OCI-LY3 (cell line): Measurements from ENCODE around the gene OARD1.

Source experiments
- H2AFZ ChIP-seq: fragments of 200-600, 300-600 bp; shearing (Covaris generic); 2 replicates; pipeline ENCODE4 v1.6.0; 2014; ENCODE audit warnings: antibody characterized with exemption, low read depth, low read length
- H3K27ac ChIP-seq: fragments of 200-600, 300-600 bp; sonication (generic); 2 replicates; pipeline ENCODE4 v1.5.1; 2014; ENCODE audit warnings: mild to moderate bottlenecking, low read length, moderate library complexity, mixed read lengths
- H3K27me3 ChIP-seq: fragments of 200-600, 300-600 bp; sonication (generic); 2 replicates; pipeline ENCODE4 v1.6.1; 2014; ENCODE audit warnings: low read depth, low read length, mixed read lengths
- H3K36me3 ChIP-seq: fragments of 200-600, 300-600 bp; sonication (generic); replicated peaks from 2 replicates; pipeline ENCODE3; 2014; ENCODE audit warnings: low read depth, low read length, mixed read lengths
- H3K4me1 ChIP-seq: fragments of 300-600, 200-600 bp; sonication (generic); 2 replicates; pipeline ENCODE4 v1.6.1; 2014; ENCODE audit warnings: low read length, mixed read lengths
- H3K4me2 ChIP-seq: fragments of 200-600, 300-600 bp; sonication (generic); 2 replicates; pipeline ENCODE4 v1.6.1; 2014; ENCODE audit warnings: low read length, mixed read lengths
- H3K4me3 ChIP-seq: fragments of 300-600, 200-600 bp; sonication (generic); 2 replicates; pipeline ENCODE4 v1.5.1; 2014; ENCODE audit warnings: antibody characterized with exemption, mild to moderate bottlenecking, low read length, moderate library complexity
- H3K79me2 ChIP-seq: fragments of 300-600, 200-600 bp; shearing (Covaris generic); 2 replicates; pipeline ENCODE4 v1.6.1; 2014; ENCODE audit warnings: mild to moderate bottlenecking, low read length, mixed read lengths
- H3K9ac ChIP-seq: fragments of 300-600, 200-600 bp; shearing (Covaris generic); 2 replicates; pipeline ENCODE4 v1.6.0; 2014; ENCODE audit warnings: mild to moderate bottlenecking, low read length, moderate library complexity
- H3K9me3 ChIP-seq: fragments of 200-600, 300-600 bp; shearing (Covaris generic); 2 replicates; pipeline ENCODE4 v1.6.1; 2014; ENCODE audit warnings: low read length, mixed read lengths; ENCODE audit not compliant: insufficient read depth
- H4K20me1 ChIP-seq: fragments of 200-600, 300-600 bp; sonication (generic); 2 replicates; pipeline ENCODE4 v1.6.1; 2016; ENCODE audit warnings: low read length, mixed read lengths; ENCODE audit not compliant: insufficient read depth
- EZH2phosphoT487 ChIP-seq: fragments of 200-600 bp; shearing (Covaris generic); IDR thresholded peaks from 2 replicates; pipeline ENCODE4 v1.6.1; 2018; ENCODE audit warnings: antibody characterized with exemption, mixed run types, low read depth
- TF ChIP-seq, protein P1 (sequence below): fragments of 200-600, 300-600 bp; sonication (generic); IDR thresholded peaks from 2 replicates; pipeline ENCODE4 v1.5.1; 2014; ENCODE audit warnings: antibody characterized with exemption, low read length, low read depth

OARD1 gene

GRCh38 chr6:41061196-41061726, 10.9 kb downstream of the OARD1 start:
- no peaks in the 10 kb centered on the region for H3K9me3 ChIP-seq
- no peak overlapping the region for H3K27ac ChIP-seq
- no peak overlapping the region for H2AFZ ChIP-seq
- no peak overlapping the region for H3K4me2 ChIP-seq
- H3K79me2 ChIP-seq: no peaks in the 10 kb centered on the region
- no peak overlapping the region for H3K4me3 ChIP-seq
- TF ChIP-seq, protein P1, sequence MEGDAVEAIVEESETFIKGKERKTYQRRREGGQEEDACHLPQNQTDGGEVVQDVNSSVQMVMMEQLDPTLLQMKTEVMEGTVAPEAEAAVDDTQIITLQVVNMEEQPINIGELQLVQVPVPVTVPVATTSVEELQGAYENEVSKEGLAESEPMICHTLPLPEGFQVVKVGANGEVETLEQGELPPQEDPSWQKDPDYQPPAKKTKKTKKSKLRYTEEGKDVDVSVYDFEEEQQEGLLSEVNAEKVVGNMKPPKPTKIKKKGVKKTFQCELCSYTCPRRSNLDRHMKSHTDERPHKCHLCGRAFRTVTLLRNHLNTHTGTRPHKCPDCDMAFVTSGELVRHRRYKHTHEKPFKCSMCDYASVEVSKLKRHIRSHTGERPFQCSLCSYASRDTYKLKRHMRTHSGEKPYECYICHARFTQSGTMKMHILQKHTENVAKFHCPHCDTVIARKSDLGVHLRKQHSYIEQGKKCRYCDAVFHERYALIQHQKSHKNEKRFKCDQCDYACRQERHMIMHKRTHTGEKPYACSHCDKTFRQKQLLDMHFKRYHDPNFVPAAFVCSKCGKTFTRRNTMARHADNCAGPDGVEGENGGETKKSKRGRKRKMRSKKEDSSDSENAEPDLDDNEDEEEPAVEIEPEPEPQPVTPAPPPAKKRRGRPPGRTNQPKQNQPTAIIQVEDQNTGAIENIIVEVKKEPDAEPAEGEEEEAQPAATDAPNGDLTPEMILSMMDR: no peak
- TF ChIP-seq EZH2phosphoT487: no peak
- H3K9ac ChIP-seq: no peak overlapping the region
- H3K27me3 ChIP-seq: no peaks in the 10 kb centered on the region
- H3K4me1 ChIP-seq: no peaks in the 10 kb centered on the region
- peaks cover 29% of the 10 kb centered on the region for H3K36me3 ChIP-seq
- H4K20me1 ChIP-seq: no peaks in the 10 kb centered on the region

- no peak overlapping the region for H2AFZ ChIP-seq
These were observed 12.6 kb downstream of the OARD1 start for GRCh38 chr6:41059556-41059955.

DNA sequence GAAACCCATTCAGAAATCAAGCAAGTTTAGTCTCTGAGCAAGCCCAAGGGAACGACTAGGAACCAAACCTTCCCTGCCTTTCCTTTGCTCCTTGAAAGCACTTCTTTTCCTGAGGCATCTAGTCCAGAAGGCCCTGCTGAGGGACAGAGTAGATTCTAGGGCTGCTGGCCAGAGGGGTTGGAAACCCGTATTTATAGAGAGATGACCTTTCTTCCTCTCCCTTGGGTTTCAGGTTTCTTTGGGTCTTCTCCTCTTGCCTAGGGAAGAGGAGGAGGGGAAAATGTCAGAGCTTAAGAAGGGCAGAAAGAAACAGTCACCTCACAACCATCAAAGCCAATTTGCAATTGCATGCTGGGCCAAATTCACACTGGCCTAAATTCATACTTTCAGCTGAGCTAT, 13.4 kb downstream of the OARD1 start:
- Histone ChIP-seq H3K9me3 (no peaks in the 10 kb centered on the region), H3K79me2 (no peaks in the 10 kb centered on the region), H4K20me1 (no peaks in the 10 kb centered on the region), H2AFZ (no peak overlapping the region), H3K4me2 (no peak overlapping the region), H3K4me3 (no peak overlapping the region), H3K36me3 (peaks cover 5% of the 10 kb centered on the region), H3K27me3 (no peaks in the 10 kb centered on the region), H3K27ac (no peak overlapping the region), H3K9ac (no peak overlapping the region), H3K4me1 (no peaks in the 10 kb centered on the region)
- TF ChIP-seq, protein P1: no peak
- no peak for TF ChIP-seq EZH2phosphoT487

More at GRCh38 chr6:41059556-41059955, 12.6 kb downstream of the OARD1 start:
- no peaks in the 10 kb centered on the region for H4K20me1 ChIP-seq
- no peak overlapping the region for H3K27ac ChIP-seq
- no peak overlapping the region for H3K9ac ChIP-seq
- no peak overlapping the region for H3K4me3 ChIP-seq
- peaks cover 12% of the 10 kb centered on the region for H3K36me3 ChIP-seq
- H3K4me1 ChIP-seq: no peaks in the 10 kb centered on the region
- H3K9me3 ChIP-seq: no peaks in the 10 kb centered on the region
- TF ChIP-seq, protein P1: no peak
- no peak for TF ChIP-seq EZH2phosphoT487
- no peaks in the 10 kb centered on the region for H3K79me2 ChIP-seq
- H3K27me3 ChIP-seq: no peaks in the 10 kb centered on the region
- H3K4me2 ChIP-seq: no peak overlapping the region

DNA sequence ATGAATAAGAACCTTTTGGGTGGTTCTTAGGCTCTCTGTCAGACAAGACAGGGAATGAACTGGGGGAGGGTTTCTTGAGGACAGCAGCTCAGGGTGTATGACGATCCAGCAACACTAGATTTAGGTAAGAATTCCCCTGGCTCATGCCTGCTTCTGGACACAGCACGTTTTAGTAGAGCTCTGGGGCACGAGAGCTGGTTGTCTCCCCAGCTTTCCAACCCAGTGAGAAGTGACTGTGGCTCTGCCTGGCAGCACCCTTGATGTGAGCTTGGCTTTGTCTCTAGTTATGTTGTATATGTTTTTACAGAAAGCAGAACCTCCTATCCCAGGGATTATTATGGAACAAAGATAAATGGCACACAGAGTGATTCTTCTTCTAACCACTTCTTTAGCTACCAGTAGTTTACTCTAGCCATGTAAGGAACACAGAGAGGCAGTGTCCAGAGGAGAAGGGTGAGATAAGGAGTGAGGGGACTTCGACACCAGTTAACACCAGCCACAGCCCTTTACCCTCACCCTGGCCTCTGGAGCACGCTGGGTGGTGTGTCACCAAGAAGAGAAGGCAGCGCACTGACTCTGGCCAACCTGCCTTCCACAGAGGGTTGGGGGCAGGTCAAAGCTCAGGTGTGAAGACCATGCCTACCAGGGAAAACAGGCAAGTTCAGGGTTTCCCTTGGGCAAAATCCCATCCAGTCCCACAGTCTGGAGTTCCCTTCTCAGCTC, 15.2 kb downstream of the OARD1 start:
- Histone ChIP-seq H3K9ac (no peak overlapping the region), H3K36me3 (no peaks in the 10 kb centered on the region), H3K79me2 (no peaks in the 10 kb centered on the region), H2AFZ (no peak overlapping the region), H3K4me2 (no peak overlapping the region), H3K27me3 (no peaks in the 10 kb centered on the region), H4K20me1 (no peaks in the 10 kb centered on the region), H3K27ac (no peak overlapping the region), H3K4me1 (peaks cover 5% of the 10 kb centered on the region), H3K4me3 (no peak overlapping the region), H3K9me3 (no peaks in the 10 kb centered on the region)
- TF ChIP-seq, protein P1: no peak
- no peak for TF ChIP-seq EZH2phosphoT487
